HG03442 (cell line): ENCODE data around the gene EFCAB11.
"Not testable (repeated sequence)": the region's sequence is repeated elsewhere in the genome, so short reads cannot be mapped to it uniquely, and the experiment has no call there.

ENCODE experiments used
- ATAC-seq: cut with Tn5 transposase; IDR thresholded peaks from one replicate; pipeline ENCODE4 v1.9.1; 2021; ENCODE audit warnings: mild to moderate bottlenecking, moderate library complexity; ENCODE audit not compliant: unreplicated experiment

Gene EFCAB11

DNA sequence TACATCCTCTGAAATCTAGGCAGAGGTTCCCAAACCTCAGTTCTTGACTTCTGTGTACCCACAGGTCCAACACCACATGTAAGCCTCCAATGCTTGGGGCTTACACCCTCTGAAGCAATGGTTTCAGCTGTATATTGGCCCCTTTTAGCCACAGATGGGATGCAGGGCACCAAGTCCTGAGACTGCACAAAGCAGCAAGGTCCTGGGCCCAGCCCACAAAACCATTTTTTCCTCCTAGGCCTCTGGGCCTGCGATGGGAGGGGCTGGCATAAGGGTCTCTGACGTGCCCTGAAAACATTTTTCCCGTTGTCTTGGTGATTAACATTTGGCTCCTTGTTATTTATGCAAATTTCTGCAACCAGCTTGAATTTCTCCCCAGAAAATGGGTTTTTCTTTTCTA lies 80.4 kb downstream of the EFCAB11 start:
- not testable (repeated sequence) for ATAC-seq

DNA sequence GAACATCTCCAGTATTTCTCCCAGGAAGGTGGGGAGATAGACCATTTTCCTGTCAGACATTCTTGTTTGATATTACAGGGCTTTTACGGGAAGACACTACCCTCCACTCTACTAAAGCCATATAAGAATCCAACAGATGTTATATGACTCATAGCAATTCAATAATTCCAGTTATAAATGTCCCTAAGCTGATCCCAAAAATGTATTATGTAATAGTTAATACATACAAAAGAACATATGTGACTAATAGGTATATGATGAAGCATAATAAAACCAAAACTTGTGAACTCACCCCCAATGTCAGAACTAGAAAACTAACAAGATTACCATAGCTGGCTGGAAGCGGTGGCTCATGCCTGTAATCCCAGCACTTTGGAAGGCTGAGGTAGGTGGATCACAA lies 84.2 kb downstream of the EFCAB11 start:
- ATAC-seq, result no peak

DNA sequence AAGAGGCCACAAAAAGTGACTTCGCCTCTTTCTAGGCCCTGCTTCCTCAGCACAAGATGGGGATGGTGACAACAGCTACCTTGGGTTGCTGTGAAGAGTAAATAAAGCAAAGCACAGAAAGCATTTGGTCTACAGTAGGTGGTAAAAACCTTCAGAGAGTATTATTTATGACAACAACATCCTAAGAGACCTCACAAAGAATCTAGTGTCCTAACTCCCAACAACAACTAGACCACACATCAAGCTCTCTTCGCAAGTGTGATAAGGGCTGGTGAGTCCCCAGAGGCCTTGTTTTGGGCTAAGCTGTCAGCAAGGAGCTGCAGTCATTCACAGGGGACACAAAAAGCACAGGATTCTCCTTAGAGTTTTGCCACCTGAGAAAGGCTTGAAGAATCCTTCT lies 84.9 kb downstream of the EFCAB11 start:
- ATAC-seq, result no peak

DNA sequence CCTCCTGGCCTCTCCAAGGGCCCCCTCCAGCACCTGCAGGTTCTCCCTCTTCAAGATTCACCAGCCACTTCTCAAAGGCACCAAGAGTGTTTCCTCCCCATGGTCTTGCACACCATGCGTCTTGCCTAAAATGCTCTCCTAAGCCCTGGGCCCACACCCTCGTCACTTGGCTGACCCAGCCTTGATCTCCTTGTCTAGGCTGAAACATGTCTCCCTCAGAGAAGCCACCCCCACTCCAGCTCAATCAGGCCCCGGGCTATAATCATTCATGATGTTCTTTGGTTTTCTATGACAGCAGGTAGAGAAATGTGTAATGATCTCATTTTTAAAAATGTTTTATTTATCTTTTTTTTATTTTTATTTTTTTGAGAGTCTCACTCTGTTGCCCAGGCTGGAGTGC lies 88.1 kb downstream of the EFCAB11 start:
- no peak for ATAC-seq

DNA sequence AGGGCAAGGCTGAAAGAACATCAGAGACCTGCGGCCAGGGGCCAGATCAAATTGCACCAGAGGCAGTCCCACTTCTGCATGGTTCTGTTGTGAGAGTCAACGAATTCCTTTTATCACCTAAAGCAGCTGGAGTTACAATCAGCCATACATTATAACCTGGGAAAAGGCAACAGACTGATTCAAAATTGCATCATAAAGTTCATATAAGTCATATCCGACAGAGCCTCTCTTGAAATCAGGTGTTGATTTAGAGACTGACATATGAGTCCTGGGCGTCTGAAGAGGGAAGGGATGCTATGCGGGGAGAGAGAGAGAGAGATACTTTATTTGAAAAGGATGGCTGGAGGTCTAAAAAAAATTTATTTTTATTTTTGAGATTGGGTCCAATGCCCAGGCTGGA lies 89.4 kb downstream of the EFCAB11 start:
- no peak for ATAC-seq

DNA sequence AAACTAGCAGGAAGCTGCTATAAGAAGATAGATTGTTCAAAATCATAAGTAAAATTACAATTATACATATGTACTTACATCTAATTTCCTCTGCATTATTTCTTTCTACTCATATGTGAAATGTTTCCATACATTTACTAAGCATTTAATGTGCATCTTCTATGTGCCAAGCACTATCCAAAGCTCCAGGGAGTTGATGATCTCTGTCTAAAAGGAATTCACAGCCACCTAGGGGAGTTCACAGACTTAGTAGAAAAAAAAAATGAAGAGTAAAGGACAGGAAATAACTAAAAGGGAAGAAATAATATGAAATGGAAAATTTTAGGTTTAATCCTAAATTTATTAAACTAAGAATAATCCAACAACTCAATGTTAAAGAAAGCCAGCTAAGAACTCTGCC lies 91.7 kb downstream of the EFCAB11 start:
- no peak for ATAC-seq

DNA sequence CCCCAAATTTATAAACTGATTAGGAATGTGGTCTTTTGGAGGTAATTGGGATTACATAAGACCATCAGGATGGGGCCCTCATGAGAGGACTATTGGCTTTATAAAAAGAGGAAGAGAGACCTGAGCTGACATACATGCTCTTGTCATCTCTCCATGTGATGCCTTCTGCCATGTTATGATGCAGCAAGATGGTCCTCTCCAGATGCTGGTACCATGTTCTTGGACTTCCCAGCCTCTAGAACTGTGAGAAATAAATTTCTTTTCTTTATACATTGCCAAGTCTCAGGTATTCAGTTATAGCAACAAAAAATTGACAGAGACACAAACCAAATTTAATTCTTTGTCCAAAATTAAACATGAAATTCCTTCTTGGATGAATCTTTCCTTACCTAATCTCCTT lies 92.9 kb downstream of the EFCAB11 start:
- no peak for ATAC-seq

DNA sequence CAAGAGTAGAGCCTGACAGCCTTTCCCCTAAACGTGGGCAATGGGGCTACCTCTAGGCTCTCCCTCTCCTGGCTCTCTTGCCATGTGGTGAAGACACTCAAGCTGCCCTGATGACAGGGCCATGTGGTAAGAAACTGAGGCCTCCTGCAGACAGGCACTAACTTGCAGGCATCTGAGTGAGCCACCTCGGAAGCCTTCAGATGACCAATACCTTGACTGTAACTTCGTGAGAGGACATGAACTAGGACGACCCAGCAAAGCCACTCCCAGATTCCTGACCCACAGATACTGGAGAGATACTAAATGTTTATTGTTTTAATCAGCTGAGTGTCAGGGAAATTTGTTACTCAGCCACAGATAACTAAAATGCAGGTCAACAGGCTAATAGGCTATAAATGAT lies 96.4 kb downstream of the EFCAB11 start:
- no peak for ATAC-seq

DNA sequence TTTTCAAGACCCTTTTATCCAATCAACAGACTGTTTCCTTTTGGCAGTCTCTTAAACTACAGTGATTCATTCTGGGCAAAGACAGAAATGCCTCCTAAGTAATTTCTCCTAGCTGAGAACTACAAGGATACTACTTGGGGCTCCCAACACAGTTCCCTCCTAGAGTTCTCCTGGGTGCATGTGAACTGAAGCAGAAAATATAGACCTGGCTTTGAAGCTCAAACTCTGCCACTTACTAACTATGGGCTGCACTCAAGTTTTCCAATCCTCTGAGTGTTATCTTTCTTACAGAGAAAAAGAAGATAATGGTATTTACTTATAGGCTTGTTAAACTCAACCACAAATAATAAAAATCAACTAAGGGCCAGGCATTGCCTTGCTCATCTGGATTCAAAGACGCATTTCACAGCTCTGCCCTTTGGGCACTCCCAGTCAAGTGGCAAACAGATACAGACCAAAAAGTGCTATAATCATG lies 97.6 kb downstream of the EFCAB11 start:
- no peak for ATAC-seq

DNA sequence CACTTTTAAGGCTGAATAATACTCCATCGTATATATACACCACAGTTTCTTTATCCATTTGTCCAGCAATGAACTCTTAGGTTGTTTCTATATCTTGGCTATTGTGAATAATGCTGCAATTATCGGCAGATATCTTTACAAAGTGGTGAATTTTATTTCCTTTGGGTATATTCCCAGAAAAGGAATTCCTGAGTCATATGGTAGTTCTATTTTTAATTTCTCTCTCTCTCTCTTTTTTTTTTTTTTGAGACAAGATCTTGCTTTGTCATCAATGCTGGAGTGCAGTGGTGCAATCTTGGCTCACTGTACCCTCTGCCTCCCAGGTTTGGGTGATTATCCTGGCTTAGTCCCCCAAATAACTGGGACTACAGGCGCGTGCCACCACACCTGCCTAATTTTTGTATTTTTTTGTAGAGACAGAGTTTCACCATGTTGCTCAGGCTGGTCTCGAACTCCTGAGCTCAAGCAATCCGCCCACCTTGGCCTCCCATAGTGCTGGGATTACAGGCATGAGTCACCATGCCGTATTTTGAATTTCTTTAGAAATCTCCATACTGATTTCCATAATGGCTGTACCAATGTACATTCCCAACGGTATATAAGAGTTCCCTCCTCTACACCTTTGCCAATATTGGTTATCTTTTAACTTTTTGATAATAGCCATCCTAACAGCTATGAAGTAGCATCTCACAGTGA lies 98.4 kb downstream of the EFCAB11 start:
- ATAC-seq, result no peak

DNA sequence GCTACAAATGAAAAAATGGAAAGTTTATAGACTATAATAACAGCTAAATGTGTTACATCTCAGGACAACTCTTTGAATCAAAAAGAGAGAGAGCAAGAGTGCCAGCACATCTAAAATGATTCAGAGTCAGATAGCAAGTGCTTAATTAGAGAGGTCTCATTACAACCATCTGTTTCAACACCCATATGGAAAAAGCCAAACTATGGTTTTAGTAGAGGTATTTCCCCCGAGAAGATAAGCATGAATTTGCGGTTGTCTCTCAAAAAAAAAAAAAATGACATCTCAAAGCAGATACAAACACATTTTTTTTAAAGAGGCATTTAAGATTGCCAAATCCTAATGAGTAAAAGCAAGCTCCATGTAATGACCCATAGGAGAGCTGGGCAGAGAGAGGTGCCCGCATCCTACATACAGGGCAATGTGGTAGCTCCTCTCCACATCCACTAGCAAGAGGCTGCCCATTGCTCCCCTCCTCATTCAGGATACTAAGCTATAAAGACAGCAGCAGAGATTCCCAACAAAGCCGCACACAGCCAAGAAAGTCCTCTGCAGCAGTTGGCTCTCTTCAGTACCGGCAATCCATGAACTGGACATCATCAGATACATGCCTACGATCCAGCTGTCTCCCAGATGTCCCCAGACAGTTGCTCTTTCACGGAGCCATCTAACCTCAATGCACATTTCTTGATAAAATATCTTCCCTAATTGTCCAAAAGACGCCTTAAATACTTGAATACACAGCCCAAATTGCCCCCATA lies 100.4 kb downstream of the EFCAB11 start:
- no peak for ATAC-seq

DNA sequence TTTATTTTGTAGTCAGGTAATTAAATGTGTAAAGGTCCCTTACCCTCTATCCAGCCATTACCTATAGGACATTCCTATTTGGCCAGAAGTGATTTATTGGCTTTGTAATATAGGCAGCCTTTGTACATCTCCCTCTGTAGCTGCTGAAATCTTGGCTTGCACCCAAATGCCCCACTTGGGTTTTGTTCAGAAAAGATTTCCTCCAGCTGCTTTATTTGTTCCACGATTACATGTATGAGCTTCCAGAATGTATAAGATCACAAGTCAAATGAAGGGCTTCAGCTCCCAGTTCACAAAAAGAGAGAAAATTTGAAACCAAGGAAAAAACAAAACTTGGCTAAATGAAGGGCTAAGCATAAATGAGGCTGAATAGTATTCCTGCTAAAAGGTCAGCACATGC lies 103.4 kb downstream of the EFCAB11 start:
- no peak for ATAC-seq

DNA sequence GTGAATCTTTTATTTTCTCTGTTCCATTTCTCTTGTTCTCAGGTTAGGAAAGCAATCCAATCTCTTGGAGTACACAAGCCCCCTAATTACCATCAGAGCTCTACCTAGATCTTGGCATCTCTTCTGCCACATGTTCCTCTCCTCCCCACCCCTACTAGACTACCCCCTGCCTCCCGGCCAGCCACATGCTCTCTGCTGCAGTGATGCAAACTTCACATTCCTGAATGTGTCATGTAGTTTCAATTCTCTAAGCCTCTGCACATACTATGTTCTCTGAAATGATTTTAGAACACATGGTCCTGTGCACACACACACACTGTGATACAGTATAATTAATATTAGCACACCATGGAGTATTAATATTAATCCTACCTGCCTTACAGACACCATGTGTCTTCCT lies 104.6 kb downstream of the EFCAB11 start:
- ATAC-seq, result no peak

DNA sequence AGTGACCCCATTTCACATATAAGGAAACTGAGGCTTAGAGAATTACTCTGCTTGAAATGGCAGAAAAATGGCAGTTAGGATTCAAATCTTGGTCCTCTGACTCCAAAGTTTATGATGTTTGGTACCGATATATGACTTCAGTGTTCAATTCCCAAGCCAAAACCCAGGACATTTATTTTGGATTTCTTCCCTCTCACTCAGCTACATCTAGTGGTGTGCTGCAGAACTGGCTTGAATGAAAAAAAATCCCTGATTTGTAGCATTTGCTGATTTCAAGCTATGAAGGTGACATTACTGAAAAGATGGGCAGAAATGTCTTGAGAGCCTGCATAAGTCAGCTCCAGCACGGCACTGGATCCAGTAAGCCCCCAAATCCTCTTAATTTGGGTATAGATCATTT lies 106.4 kb downstream of the EFCAB11 start:
- no peak for ATAC-seq

DNA sequence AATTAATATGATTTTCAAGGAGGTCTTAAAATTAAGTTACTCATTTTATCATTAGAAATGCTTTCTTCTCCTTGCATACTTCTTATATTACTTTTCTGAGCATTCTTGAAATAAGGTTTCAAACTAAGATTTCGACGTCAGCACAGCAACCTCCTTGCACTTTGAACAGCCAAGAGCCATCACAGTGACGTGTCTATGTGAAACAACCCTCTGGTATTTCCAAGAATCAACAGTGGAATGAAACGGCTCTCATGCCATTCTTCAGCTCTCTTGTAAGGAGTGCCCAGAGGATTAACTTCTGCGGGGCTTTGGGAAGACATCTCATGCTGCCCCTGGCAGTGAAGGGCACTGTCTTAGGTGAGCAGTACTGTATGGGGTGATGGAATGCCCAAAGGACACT lies 109.2 kb downstream of the EFCAB11 start:
- no peak for ATAC-seq

DNA sequence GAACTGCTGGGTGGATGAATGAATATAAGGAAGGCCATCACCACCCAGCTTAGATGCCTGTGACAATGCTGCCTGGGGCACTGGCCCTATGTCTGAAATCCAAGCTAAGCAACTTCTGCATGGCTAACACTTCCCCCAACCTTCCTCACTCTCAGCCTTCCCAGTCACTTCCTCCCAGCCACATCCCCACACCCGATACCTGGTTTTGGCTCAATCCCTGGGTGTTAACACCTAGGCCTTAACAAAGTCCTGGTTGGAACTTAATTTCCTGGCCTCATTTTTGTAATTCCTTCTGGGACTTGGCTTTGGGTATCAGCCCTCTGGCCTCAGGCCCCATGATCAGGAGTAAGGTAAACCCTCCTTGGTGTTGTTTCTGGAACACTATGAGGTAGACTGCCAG lies 110.0 kb downstream of the EFCAB11 start:
- ATAC-seq, result no peak

DNA sequence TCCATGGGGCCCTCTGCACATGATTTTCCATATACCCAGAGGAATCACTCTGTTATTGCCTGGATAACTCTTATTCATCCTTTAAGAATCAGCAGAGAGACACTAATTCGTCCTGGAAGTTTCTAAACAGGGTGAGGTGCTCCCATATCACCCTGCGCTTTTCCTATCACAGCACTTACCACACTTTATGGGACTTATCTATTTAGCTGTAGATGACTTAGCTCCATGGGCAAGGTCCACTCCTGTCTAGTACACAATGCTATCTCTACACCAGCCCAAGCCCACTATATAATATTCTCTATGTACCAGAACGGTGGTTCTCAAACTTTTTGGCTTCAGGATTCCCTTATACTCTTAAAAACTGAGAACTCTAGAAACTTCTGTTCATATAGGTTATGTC lies 111.7 kb downstream of the EFCAB11 start:
- ATAC-seq, result no peak

DNA sequence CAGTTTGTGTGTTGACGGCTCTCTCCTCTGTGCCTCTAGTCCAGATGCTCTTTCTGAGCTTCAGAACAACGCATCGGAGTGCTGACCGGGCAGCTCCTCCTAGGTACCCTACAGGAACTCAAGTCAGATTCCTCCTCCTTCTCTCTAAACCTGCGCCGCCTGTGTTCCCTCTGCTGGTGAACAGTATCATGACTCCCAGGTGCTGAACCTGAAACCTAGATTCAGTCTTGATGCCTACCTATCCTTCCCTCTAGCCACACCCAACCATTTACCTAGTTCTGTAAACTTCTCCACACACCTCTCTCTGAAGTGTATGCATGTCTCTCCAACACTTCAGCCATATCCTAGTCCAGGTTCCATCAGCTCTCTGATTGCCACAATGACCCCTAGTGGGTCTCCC lies 112.7 kb downstream of the EFCAB11 start:
- ATAC-seq, result no peak

DNA sequence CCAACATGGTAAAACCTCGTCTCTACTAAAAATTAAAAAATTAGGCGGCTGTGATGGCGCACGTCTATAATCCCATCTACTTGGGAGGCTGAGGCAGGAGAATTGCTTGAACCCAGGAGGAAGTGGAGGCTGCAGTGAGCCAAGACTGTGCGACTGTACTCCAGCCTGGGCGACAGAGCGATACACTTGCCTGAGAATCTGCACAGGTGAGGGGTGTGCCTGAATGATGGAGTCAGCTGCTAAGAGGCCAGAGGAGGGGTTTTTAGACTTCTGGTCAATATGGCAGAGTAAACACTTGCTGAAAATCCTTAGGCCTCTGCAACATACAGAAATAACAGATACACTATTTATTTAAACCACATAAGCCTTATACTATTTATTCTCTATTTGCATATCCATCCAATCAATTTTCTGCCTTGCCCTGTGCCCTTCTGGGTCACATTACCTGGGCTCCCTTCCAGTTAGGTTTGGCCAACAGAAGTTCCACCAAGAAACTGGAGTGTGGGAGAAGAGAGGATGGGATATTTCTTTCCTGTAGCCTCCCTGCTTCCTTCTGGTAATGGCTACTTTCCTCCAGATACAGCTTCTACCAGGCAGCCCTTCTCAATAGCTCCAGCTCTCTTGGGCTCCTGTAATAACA lies 117.6 kb downstream of the EFCAB11 start:
- ATAC-seq, result no peak

DNA sequence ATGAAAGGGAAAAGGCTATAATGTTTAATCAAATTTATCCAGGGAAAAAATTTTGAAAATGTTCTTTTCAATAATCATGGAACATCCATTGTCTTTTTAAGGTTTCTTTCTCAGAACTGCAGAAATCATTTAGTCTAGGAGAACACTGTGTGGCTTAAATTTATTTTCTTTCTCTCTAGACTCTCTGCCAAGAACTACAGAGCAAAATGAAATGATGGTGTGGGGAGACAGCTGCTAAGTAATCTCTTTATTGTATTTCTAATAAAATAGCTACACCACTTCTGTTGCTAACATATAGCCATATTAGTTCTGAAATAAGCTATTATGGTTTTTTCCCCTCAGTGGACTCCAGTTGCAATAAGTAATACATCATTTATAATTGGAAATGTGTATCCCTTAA lies 120.9 kb downstream of the EFCAB11 start:
- no peak for ATAC-seq

DNA sequence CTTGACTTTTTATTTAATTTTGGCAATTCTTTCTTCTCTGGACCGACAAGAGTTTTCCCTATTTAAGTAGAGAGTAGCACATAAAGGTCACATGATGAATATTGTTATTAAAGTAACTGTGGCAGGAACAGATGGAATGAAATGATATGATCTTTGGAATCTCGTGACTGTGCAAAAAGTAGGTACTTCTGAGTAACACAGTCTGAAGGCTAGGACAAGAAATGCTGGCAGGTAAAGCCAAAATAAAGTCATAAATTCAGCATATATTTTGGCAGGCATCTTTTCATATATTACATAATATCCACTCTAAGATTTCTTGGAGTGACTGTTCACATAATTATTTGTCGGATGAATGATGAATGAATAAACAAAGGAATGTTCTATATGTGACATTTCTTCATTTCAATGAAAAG lies 121.4 kb downstream of the EFCAB11 start:
- no peak for ATAC-seq
